ENCODE data around the gene FEZ2. TPM values are rescaled to one million over a fixed set of nuclear protein-coding genes. Genes with fewer than 3 reads are reported as not detected.

Gene FEZ2
- polyA plus RNA-seq, 1 donor (not counting 4 experiments of a cell fraction or from before 2014, with no cell fraction given), result 56.2 TPM

GRCh38 chr2:36626071-36626470, 28.1 kb upstream of the FEZ2 start:
- no peaks in the 10 kb centered on the region for H3K79me2 ChIP-seq (ENCODE audit: control insufficient read depth, insufficient read depth, low read length)
- H4K20me1 ChIP-seq (ENCODE audit: control insufficient read depth, extremely low read depth, insufficient read depth, low read length), result no peaks in the 10 kb centered on the region
- H3K4me3 ChIP-seq (ENCODE audit: control insufficient read depth in 2 of 3, extremely low read depth in 1 of 3, insufficient read depth in 2 of 3, low read depth in 1 of 3, low read length in 3 of 3), result no peak overlapping the region
- no peak overlapping the region for H3K27ac ChIP-seq (ENCODE audit: control insufficient read depth, insufficient read depth, low read length)
- dilution Hi-C loops (cut with MboI; ENCODE audit: extremely low pct_ligation_motif_present, low sequenced_read_pairs), result no loop called here
- TF ChIP-seq EZH2 (IDR thresholded peaks at IDR 0.05; ENCODE audit: low read length), result no peak
- TF ChIP-seq, protein P1, sequence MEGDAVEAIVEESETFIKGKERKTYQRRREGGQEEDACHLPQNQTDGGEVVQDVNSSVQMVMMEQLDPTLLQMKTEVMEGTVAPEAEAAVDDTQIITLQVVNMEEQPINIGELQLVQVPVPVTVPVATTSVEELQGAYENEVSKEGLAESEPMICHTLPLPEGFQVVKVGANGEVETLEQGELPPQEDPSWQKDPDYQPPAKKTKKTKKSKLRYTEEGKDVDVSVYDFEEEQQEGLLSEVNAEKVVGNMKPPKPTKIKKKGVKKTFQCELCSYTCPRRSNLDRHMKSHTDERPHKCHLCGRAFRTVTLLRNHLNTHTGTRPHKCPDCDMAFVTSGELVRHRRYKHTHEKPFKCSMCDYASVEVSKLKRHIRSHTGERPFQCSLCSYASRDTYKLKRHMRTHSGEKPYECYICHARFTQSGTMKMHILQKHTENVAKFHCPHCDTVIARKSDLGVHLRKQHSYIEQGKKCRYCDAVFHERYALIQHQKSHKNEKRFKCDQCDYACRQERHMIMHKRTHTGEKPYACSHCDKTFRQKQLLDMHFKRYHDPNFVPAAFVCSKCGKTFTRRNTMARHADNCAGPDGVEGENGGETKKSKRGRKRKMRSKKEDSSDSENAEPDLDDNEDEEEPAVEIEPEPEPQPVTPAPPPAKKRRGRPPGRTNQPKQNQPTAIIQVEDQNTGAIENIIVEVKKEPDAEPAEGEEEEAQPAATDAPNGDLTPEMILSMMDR (optimal IDR thresholded peaks at IDR 0.05 in 1 of 3, IDR thresholded peaks at IDR 0.05 in 1 of 3, conservative IDR thresholded peaks at IDR 0.05 in 1 of 3; ENCODE audit: extremely low read depth in 1 of 3, insufficient read depth in 2 of 3, low read length in 3 of 3), result no peak
- H3K9me3 ChIP-seq (ENCODE audit: control insufficient read depth, low read depth, low read length), result peaks cover 6% of the 10 kb centered on the region
- no peaks in the 10 kb centered on the region for H3K36me3 ChIP-seq (ENCODE audit: control insufficient read depth in 2 of 2, extremely low read depth in 1 of 2, insufficient read depth in 2 of 2, low read length in 2 of 2)
- no peak overlapping the region for H3K9ac ChIP-seq (ENCODE audit: control insufficient read depth, extremely low read depth, insufficient read depth, low read length)
- DNase-seq (ENCODE audit: low read depth, low spot score), result no peak
- no peak overlapping the region for H3K4me2 ChIP-seq (ENCODE audit: control insufficient read depth, extremely low read depth, insufficient read depth, low read depth, low read length)
- FAIRE-seq, result no peak
- H3K9me1 ChIP-seq (ENCODE audit: control insufficient read depth, extremely low read depth, insufficient read depth, low read length), result no peaks in the 10 kb centered on the region
- no peak overlapping the region for H2AFZ ChIP-seq (ENCODE audit: control insufficient read depth, low read length)
- no peaks in the 10 kb centered on the region for H3K4me1 ChIP-seq (ENCODE audit: control insufficient read depth, extremely low read depth, insufficient read depth, low read length)
- no peaks in the 10 kb centered on the region for H3K27me3 ChIP-seq (ENCODE audit: control insufficient read depth, extremely low read depth, insufficient read depth, low read length)

GRCh38 chr2:36625304-36625703, 27.3 kb upstream of the FEZ2 start:
- DNase-seq (ENCODE audit: low read depth, low spot score) (no peak), FAIRE-seq (no peak)
- Histone ChIP-seq H3K4me3 (ENCODE audit: control insufficient read depth in 2 of 3, extremely low read depth in 1 of 3, insufficient read depth in 2 of 3, low read depth in 1 of 3, low read length in 3 of 3) (no peak overlapping the region), H2AFZ (ENCODE audit: control insufficient read depth, low read length) (no peak overlapping the region), H3K27me3 (ENCODE audit: control insufficient read depth, extremely low read depth, insufficient read depth, low read length) (no peaks in the 10 kb centered on the region), H3K9ac (ENCODE audit: control insufficient read depth, extremely low read depth, insufficient read depth, low read length) (no peak overlapping the region), H3K27ac (ENCODE audit: control insufficient read depth, insufficient read depth, low read length) (no peak overlapping the region), H3K9me1 (ENCODE audit: control insufficient read depth, extremely low read depth, insufficient read depth, low read length) (no peaks in the 10 kb centered on the region), H3K4me2 (ENCODE audit: control insufficient read depth, extremely low read depth, insufficient read depth, low read depth, low read length) (no peak overlapping the region), H3K4me1 (ENCODE audit: control insufficient read depth, extremely low read depth, insufficient read depth, low read length) (no peaks in the 10 kb centered on the region), H3K9me3 (ENCODE audit: control insufficient read depth, low read depth, low read length) (peaks cover 6% of the 10 kb centered on the region), H3K79me2 (ENCODE audit: control insufficient read depth, insufficient read depth, low read length) (no peaks in the 10 kb centered on the region), H3K36me3 (ENCODE audit: control insufficient read depth in 2 of 2, extremely low read depth in 1 of 2, insufficient read depth in 2 of 2, low read length in 2 of 2) (no peaks in the 10 kb centered on the region), H4K20me1 (ENCODE audit: control insufficient read depth, extremely low read depth, insufficient read depth, low read length) (no peaks in the 10 kb centered on the region)
- TF ChIP-seq EZH2 (IDR thresholded peaks at IDR 0.05; ENCODE audit: low read length), result no peak
- TF ChIP-seq, protein P1 (optimal IDR thresholded peaks at IDR 0.05 in 1 of 3, IDR thresholded peaks at IDR 0.05 in 1 of 3, conservative IDR thresholded peaks at IDR 0.05 in 1 of 3; ENCODE audit: extremely low read depth in 1 of 3, insufficient read depth in 2 of 3, low read length in 3 of 3), result no peak
- dilution Hi-C loops (cut with MboI; ENCODE audit: extremely low pct_ligation_motif_present, low sequenced_read_pairs), result no loop called here
